Measurements from ENCODE around the gene LAMA1. TPM values are rescaled to one million over a fixed set of nuclear protein-coding genes. Genes with fewer than 3 reads are reported as not detected.
A peak's percentile ranks its signal among the peaks of the same experiment; 100 is the strongest.

Gene LAMA1
- total and polyA plus RNA-seq, 2 experiments from 2014 or later: 11.4 to 36.8 TPM

DNA sequence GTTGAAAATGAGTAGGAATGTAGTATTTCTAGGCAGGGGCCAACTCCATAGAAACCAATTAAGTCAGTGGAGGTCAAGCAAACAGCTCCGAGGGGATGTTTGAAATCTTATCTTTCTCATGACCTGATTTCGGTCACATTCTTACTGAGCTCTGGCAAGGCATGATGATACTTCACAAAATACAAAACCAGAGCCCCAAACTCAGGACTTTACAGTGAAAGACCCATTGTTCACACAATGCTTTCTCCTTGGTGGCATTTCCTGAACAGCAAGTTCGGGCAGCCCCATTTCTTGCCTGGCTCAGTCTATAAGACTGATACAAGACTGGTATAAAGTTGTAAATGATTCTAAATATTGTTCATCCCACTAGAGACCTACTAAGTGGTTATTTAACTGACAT lies 53.3 kb downstream of the LAMA1 start:
- no peak overlapping the region for H3K4me3 ChIP-seq
- no peaks in the 10 kb centered on the region for H3K27me3 ChIP-seq
- H3K4me1 ChIP-seq (ENCODE audit: low read depth): peaks cover 40% of the 10 kb centered on the region
- no peaks in the 10 kb centered on the region for H3K9me3 ChIP-seq (ENCODE audit: low read depth)
- peak in 1 of 2 donors; percentile 42 for DNase-seq (ENCODE audit: low read depth in 1 of 2, low spot score in 1 of 2)
- TF ChIP-seq, protein P1, sequence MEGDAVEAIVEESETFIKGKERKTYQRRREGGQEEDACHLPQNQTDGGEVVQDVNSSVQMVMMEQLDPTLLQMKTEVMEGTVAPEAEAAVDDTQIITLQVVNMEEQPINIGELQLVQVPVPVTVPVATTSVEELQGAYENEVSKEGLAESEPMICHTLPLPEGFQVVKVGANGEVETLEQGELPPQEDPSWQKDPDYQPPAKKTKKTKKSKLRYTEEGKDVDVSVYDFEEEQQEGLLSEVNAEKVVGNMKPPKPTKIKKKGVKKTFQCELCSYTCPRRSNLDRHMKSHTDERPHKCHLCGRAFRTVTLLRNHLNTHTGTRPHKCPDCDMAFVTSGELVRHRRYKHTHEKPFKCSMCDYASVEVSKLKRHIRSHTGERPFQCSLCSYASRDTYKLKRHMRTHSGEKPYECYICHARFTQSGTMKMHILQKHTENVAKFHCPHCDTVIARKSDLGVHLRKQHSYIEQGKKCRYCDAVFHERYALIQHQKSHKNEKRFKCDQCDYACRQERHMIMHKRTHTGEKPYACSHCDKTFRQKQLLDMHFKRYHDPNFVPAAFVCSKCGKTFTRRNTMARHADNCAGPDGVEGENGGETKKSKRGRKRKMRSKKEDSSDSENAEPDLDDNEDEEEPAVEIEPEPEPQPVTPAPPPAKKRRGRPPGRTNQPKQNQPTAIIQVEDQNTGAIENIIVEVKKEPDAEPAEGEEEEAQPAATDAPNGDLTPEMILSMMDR (IDR thresholded peaks at IDR 0.05; ENCODE audit: low read depth, low read length): no peak
- no peak overlapping the region for H3K27ac ChIP-seq
- no peaks in the 10 kb centered on the region for H3K36me3 ChIP-seq

DNA sequence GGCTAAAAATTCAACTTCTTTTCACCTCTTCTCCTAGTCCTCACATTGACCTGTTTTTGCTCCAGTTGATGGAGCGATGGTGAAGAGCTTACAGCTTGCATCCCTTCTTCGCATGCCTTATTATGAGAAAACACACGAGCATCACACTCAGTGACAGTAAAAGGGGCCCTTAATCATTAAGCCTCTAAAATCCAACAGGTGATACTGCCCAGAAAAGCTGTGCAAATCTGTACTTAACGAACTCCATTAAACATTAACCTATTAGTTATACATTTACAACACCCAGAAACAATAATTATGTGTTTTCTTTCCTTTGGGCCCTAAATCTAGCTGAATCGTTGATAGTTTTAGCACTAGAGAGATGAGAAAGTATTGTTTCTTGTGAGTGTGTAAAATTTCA lies 54.8 kb downstream of the LAMA1 start:
- Histone ChIP-seq H3K4me1 (ENCODE audit: low read depth) (peaks cover 31% of the 10 kb centered on the region), H3K36me3 (no peaks in the 10 kb centered on the region), H3K4me3 (no peak overlapping the region), H3K27ac (no peak overlapping the region), H3K9me3 (ENCODE audit: low read depth) (no peaks in the 10 kb centered on the region), H3K27me3 (no peaks in the 10 kb centered on the region)
- DNase-seq (ENCODE audit: low read depth in 1 of 2, low spot score in 1 of 2): no peak
- TF ChIP-seq, protein P1 (IDR thresholded peaks at IDR 0.05; ENCODE audit: low read depth, low read length): no peak

GRCh38 chr18:7062236-7062635 lies 55.4 kb downstream of the LAMA1 start:
- H3K27ac ChIP-seq: no peak overlapping the region
- TF ChIP-seq, protein P1 (IDR thresholded peaks at IDR 0.05; ENCODE audit: low read depth, low read length): no peak
- H3K4me3 ChIP-seq: no peak overlapping the region
- no peaks in the 10 kb centered on the region for H3K9me3 ChIP-seq (ENCODE audit: low read depth)
- H3K27me3 ChIP-seq: no peaks in the 10 kb centered on the region
- peaks cover 27% of the 10 kb centered on the region for H3K4me1 ChIP-seq (ENCODE audit: low read depth)
- no peak for DNase-seq (ENCODE audit: low read depth in 1 of 2, low spot score in 1 of 2)
- no peaks in the 10 kb centered on the region for H3K36me3 ChIP-seq

GRCh38 chr18:7059276-7059675 lies 58.3 kb downstream of the LAMA1 start:
- H3K36me3 ChIP-seq: no peaks in the 10 kb centered on the region
- H3K27ac ChIP-seq: peak overlapping the region; percentile 64
- no peaks in the 10 kb centered on the region for H3K9me3 ChIP-seq (ENCODE audit: low read depth)
- H3K27me3 ChIP-seq: no peaks in the 10 kb centered on the region
- TF ChIP-seq, protein P1 (IDR thresholded peaks at IDR 0.05; ENCODE audit: low read depth, low read length): no peak
- H3K4me1 ChIP-seq (ENCODE audit: low read depth): peaks cover 20% of the 10 kb centered on the region
- H3K4me3 ChIP-seq: no peak overlapping the region
- DNase-seq (ENCODE audit: low read depth in 1 of 2, low spot score in 1 of 2): no peak

DNA sequence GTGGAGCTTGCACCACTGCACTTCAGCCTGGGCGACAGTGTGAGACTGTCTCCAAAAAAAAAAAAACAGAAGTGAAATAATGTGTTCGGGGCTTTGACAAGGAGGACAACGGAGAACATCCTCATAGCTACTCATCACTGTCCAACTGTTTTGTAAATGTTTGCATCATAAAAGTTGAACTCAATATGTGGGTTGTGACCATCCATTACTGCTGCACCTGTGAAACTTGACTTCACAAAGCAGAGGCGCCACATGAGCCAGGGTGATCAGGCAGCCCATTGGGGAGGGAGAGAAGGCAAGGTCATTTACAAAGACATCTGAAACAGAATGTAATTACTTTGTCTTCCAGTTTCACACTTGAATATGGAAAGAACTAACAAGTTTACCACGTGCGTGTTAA lies 61.6 kb downstream of the LAMA1 start:
- TF ChIP-seq, protein P1 (IDR thresholded peaks at IDR 0.05; ENCODE audit: low read depth, low read length): no peak
- no peak overlapping the region for H3K4me3 ChIP-seq
- H3K9me3 ChIP-seq (ENCODE audit: low read depth): no peaks in the 10 kb centered on the region
- DNase-seq (ENCODE audit: low read depth in 1 of 2, low spot score in 1 of 2): no peak
- peaks cover 17% of the 10 kb centered on the region for H3K4me1 ChIP-seq (ENCODE audit: low read depth)
- no peaks in the 10 kb centered on the region for H3K36me3 ChIP-seq
- no peaks in the 10 kb centered on the region for H3K27me3 ChIP-seq
- H3K27ac ChIP-seq: no peak overlapping the region

DNA sequence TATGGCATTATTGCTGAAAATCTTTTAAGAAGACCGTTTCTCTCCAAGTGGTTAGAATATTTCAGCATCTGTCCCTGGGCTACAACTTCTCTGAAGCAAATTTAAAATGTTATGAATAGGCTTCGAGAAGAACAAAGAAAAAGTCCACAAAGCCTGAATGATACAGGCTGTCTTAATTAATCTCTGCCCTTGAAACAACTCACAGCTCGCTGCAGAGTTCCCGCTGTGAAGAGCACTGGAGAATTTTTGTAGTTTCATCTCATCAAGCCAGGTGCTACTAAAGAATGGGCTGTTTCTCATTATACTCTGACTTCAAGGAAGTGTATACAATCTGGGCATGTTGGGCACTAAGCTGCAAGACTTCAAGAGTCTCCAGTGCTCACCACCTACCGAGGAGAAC lies 67.6 kb downstream of the LAMA1 start:
- Histone ChIP-seq H3K27ac (no peak overlapping the region), H3K4me1 (ENCODE audit: low read depth) (no peaks in the 10 kb centered on the region), H3K9me3 (ENCODE audit: low read depth) (no peaks in the 10 kb centered on the region), H3K4me3 (no peak overlapping the region), H3K27me3 (no peaks in the 10 kb centered on the region), H3K36me3 (no peaks in the 10 kb centered on the region)
- TF ChIP-seq, protein P1 (IDR thresholded peaks at IDR 0.05; ENCODE audit: low read depth, low read length): no peak
- no peak for DNase-seq (ENCODE audit: low read depth in 1 of 2, low spot score in 1 of 2)

All from cardiac muscle cell (in vitro differentiated cells and primary cell).